ENCODE results near the gene ANKRD26.

DNA sequence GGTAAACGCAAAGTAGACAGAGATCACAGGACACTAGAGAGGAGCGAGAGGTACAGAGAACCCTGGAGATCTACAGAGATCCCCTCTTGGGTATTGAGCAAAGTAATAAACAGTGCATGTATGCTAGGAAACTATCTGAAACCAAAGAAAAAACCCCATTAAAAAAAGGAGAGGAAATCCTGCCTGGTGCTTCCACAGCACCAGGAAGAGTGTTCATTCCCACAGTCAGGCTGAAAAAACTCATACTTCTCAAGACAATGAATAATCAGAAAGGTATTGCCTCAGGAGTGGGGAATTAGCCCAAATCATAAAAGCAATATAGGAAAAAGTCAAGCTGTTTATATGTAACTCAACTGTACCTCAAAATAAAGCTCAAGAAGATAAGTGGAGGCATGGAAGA lies 59.1 kb downstream of the ANKRD26 start:
- TF ChIP-seq, protein P1, sequence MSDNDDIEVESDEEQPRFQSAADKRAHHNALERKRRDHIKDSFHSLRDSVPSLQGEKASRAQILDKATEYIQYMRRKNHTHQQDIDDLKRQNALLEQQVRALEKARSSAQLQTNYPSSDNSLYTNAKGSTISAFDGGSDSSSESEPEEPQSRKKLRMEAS (IDR thresholded peaks at IDR 0.05; ENCODE audit: insufficient read depth, insufficient read length), result no peak
- TF ChIP-seq, protein P2, sequence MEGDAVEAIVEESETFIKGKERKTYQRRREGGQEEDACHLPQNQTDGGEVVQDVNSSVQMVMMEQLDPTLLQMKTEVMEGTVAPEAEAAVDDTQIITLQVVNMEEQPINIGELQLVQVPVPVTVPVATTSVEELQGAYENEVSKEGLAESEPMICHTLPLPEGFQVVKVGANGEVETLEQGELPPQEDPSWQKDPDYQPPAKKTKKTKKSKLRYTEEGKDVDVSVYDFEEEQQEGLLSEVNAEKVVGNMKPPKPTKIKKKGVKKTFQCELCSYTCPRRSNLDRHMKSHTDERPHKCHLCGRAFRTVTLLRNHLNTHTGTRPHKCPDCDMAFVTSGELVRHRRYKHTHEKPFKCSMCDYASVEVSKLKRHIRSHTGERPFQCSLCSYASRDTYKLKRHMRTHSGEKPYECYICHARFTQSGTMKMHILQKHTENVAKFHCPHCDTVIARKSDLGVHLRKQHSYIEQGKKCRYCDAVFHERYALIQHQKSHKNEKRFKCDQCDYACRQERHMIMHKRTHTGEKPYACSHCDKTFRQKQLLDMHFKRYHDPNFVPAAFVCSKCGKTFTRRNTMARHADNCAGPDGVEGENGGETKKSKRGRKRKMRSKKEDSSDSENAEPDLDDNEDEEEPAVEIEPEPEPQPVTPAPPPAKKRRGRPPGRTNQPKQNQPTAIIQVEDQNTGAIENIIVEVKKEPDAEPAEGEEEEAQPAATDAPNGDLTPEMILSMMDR (IDR thresholded peaks at IDR 0.05; ENCODE audit: extremely low read depth in 1 of 2, insufficient read depth in 1 of 2, low read depth in 1 of 2, low read length in 2 of 2), result no peak
- no peak for TF ChIP-seq EZH2 (IDR thresholded peaks at IDR 0.05; ENCODE audit: borderline replicate concordance, low read depth, low read length, severe bottlenecking)
- TF ChIP-seq JUN (IDR thresholded peaks at IDR 0.05; ENCODE audit: borderline replicate concordance, insufficient read depth, insufficient read length, low read depth), result no peak
